Measurements from ENCODE around the gene USP20.
"Not testable (repeated sequence)": the region's sequence is repeated elsewhere in the genome, so short reads cannot be mapped to it uniquely, and the experiment has no call there.

Gene USP20

DNA sequence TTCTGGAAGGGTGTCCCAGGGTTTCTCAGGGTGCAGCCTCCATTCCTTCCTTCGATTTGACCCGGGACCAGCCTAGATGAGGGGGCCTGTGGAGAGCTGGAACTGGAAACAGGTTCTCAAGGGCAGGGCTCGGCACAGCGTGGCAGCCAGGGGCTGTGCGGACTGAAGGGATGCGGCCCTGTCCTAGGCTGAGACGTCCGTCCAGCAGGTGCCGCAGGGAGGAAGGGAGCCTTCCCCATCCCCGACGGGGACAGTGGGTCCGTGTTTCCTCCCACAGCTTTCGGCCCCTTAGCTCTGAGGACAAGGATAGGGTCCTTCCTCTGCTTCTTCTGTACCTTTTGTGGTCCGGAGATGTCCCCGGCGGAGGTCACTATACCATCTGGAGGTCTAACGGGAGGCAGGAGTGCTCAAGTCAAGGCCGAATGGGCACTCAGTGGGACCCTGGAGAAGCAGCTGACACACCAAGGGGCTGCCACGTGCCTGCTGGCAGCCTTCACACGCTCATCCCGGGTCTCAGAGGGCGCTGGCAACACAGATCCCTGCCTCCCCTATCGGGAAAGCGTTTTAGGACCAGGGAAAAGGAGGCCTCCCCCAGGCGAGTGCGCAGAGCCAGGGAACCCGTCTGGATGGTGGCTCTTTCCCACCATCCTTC, 49.9 kb downstream of the USP20 start:
- Mint-ChIP-seq H3K4me1 (ENCODE audit: low read depth) (peaks cover 43% of the 10 kb centered on the region), H3K9me3 (no peaks in the 10 kb centered on the region), H3K36me3 (ENCODE audit: low read depth) (peaks cover 20% of the 10 kb centered on the region), H3K27ac (peak overlapping the region; percentile 97), H3K4me3 (peak overlapping the region; percentile 85), H3K27me3 (ENCODE audit: low read depth) (no peaks in the 10 kb centered on the region)

- no peaks in the 10 kb centered on the region for H3K9me3 Mint-ChIP-seq
- H3K4me1 Mint-ChIP-seq (ENCODE audit: low read depth) = peaks cover 44% of the 10 kb centered on the region
- no peaks in the 10 kb centered on the region for H3K27me3 Mint-ChIP-seq (ENCODE audit: low read depth)
- peak overlapping the region; percentile 85 for H3K4me3 Mint-ChIP-seq
- H3K27ac Mint-ChIP-seq = peak overlapping the region; percentile 97
- peaks cover 21% of the 10 kb centered on the region for H3K36me3 Mint-ChIP-seq (ENCODE audit: low read depth)
These were observed 50.4 kb downstream of the USP20 start for GRCh38 chr9:129885670-129886106.

DNA sequence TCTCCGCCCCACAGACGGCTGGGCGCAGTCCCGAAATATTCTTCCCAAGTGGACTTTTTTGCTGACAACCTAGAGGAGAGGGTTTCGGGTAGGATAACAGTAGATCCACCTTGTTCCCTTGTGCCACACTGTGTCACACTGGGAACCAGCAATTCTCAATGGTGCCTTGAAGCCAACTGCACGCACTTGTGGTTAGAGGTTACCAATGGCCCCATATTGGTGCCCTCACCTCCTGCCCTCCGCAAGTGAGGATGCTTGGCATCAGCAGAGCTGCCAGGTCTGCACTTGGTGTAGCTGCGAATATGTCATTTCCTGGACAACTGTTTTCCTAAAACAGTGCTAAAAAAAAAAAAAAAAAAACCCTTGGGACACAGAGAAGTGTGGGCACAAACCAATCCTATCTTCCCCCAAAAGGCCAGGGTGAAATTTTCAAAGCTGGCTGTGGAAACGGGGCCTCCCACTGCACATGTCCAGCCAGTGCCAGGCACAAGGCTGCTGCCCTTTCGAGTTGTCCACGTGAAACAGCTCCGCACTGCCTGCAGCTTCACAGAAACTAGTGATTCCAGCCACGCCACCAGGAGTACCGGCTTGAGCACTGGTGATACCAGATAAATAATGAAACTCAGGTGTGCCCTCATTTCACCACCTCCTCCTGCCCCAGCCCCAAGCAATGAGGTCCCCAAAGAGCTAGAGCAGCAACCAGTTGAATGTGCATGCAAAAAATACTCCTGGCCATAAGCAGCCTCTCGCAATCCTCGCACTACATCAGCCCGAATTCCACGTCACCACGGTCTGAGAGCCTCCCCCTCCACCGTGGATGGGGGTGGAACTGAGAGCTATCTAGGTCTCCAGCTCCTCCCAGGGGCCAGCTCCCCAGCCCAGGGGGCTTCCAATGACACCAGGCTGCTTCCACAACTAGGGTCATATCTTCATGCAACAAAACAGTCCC, 51.2 kb downstream of the USP20 start:
- peaks cover 23% of the 10 kb centered on the region for H3K36me3 Mint-ChIP-seq (ENCODE audit: low read depth)
- H3K4me1 Mint-ChIP-seq (ENCODE audit: low read depth) = peaks cover 51% of the 10 kb centered on the region
- H3K4me3 Mint-ChIP-seq = peak overlapping the region; percentile 82
- H3K9me3 Mint-ChIP-seq = no peaks in the 10 kb centered on the region
- H3K27ac Mint-ChIP-seq = peak overlapping the region; percentile 97
- no peaks in the 10 kb centered on the region for H3K27me3 Mint-ChIP-seq (ENCODE audit: low read depth)

GRCh38 chr9:129887334-129888292, 52.4 kb downstream of the USP20 start:
- no peaks in the 10 kb centered on the region for H3K9me3 Mint-ChIP-seq
- H3K36me3 Mint-ChIP-seq (ENCODE audit: low read depth) = peaks cover 27% of the 10 kb centered on the region
- H3K4me1 Mint-ChIP-seq (ENCODE audit: low read depth) = peaks cover 60% of the 10 kb centered on the region
- no peaks in the 10 kb centered on the region for H3K27me3 Mint-ChIP-seq (ENCODE audit: low read depth)
- peak overlapping the region; percentile 97 for H3K27ac Mint-ChIP-seq
- H3K4me3 Mint-ChIP-seq = peak overlapping the region; percentile 82

DNA sequence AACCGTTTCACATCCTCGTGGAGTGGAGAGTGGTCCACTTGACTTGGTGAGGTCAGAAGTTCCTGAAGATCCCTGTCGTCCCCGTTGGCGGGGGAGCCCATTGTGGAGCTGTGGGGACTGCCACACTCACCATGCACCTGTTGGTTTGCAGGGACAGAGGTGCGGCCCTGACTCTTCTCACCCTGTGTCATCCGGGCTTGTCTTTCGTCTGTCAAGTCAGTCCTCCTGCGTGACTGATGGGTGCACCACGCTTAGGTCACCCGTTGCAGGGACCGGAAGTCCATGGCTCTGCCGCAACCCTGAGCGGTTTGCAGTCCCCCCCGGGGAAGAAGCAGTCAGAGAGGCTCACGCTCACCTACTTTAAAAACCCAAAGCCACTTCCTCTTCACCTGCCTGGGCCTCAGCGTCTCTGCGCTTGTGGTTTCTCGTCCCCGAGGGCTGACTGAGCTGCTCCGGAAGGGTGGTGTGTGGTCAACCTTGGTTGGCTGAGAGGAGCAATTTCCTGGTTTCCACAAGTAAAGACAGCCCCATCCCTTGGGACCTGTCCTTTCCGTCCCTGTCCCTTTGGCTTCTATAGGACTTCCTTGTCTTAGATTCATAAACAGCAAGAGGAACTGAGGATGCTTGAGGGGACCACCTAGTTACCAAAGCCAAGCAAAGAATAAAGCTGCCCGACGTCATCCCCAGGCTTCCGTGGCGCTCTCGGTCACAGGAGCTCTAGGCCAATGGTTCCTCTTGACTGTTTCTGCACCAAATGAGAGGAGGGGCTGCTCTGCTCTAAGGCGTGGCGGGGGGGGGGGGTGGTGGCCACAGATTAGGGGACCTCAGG, 53.2 kb downstream of the USP20 start:
- H3K4me1 Mint-ChIP-seq (ENCODE audit: low read depth) = peaks cover 64% of the 10 kb centered on the region
- peak overlapping the region; percentile 82 for H3K4me3 Mint-ChIP-seq
- peaks cover 30% of the 10 kb centered on the region for H3K36me3 Mint-ChIP-seq (ENCODE audit: low read depth)
- H3K9me3 Mint-ChIP-seq = no peaks in the 10 kb centered on the region
- peak overlapping the region; percentile 97 for H3K27ac Mint-ChIP-seq
- H3K27me3 Mint-ChIP-seq (ENCODE audit: low read depth) = no peaks in the 10 kb centered on the region

GRCh38 chr9:129889122-129889940, 54.1 kb downstream of the USP20 start:
- no peaks in the 10 kb centered on the region for H3K27me3 Mint-ChIP-seq (ENCODE audit: low read depth)
- peaks cover 63% of the 10 kb centered on the region for H3K4me1 Mint-ChIP-seq (ENCODE audit: low read depth)
- peak overlapping the region; percentile 97 for H3K27ac Mint-ChIP-seq
- peaks cover 36% of the 10 kb centered on the region for H3K36me3 Mint-ChIP-seq (ENCODE audit: low read depth)
- no peaks in the 10 kb centered on the region for H3K9me3 Mint-ChIP-seq
- peak overlapping the region; percentile 81 for H3K4me3 Mint-ChIP-seq

- Mint-ChIP-seq H3K4me3 (peak overlapping the region; percentile 81), H3K4me1 (ENCODE audit: low read depth) (peaks cover 65% of the 10 kb centered on the region), H3K27ac (peak overlapping the region; percentile 97), H3K9me3 (no peaks in the 10 kb centered on the region), H3K36me3 (ENCODE audit: low read depth) (peaks cover 44% of the 10 kb centered on the region), H3K27me3 (ENCODE audit: low read depth) (no peaks in the 10 kb centered on the region)
These were observed 54.9 kb downstream of the USP20 start for GRCh38 chr9:129889941-129890717.

DNA sequence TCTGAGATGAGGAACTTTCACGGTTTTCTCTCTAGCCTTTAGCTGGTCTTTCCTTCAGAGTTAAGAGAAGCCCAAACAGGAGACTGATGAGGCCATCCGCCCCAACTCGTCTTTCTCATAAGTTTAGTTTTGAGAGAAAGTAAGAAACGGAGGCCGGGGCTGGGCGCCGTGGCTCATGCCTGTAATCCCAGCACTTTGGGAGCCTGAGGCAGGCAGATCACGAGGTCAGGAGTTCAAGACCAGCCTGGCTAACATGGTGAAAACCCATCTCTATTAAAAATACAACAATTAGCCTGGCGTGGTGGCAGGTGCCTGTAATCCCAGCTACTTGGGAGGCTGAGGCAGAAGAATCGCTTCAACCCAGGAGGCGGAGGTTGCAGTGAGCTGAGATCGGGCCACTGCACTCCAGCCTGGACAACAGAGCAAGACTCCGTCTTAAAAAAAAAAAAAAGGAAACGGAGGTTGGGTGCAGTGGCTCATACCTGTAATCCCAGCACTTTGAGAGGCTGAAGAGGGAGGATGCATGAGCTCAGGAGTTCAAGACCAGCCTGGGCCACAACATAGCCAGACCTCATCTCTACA, 55.6 kb downstream of the USP20 start:
- not testable (repeated sequence) for H3K9me3 Mint-ChIP-seq; H3K27me3 Mint-ChIP-seq (ENCODE audit: low read depth)
- peak overlapping the region; percentile 97 for H3K27ac Mint-ChIP-seq

GRCh38 chr9:129891569-129891968, 56.3 kb downstream of the USP20 start:
- Mint-ChIP-seq H3K36me3 (ENCODE audit: low read depth) (peaks cover 54% of the 10 kb centered on the region), H3K27ac (peak overlapping the region; percentile 97), H3K4me1 (ENCODE audit: low read depth) (peaks cover 72% of the 10 kb centered on the region)

More for the DNA sequence above, 55.6 kb downstream of the USP20 start:
- peaks cover 69% of the 10 kb centered on the region for H3K4me1 Mint-ChIP-seq (ENCODE audit: low read depth)
- H3K4me3 Mint-ChIP-seq = peak overlapping the region; percentile 81
- H3K36me3 Mint-ChIP-seq (ENCODE audit: low read depth) = peaks cover 47% of the 10 kb centered on the region

GRCh38 chr9:129894120-129894823, 59.0 kb downstream of the USP20 start:
- Mint-ChIP-seq H3K4me1 (ENCODE audit: low read depth) (peaks cover 57% of the 10 kb centered on the region), H3K9me3 (no peaks in the 10 kb centered on the region), H3K27ac (peak overlapping the region; percentile 88), H3K36me3 (ENCODE audit: low read depth) (peaks cover 67% of the 10 kb centered on the region), H3K27me3 (ENCODE audit: low read depth) (no peaks in the 10 kb centered on the region), H3K4me3 (peak overlapping the region; percentile 60)

More at GRCh38 chr9:129891569-129891968, 56.3 kb downstream of the USP20 start:
- no peaks in the 10 kb centered on the region for H3K9me3 Mint-ChIP-seq
- H3K27me3 Mint-ChIP-seq (ENCODE audit: low read depth) = no peaks in the 10 kb centered on the region
- H3K4me3 Mint-ChIP-seq = peak overlapping the region; percentile 81

DNA sequence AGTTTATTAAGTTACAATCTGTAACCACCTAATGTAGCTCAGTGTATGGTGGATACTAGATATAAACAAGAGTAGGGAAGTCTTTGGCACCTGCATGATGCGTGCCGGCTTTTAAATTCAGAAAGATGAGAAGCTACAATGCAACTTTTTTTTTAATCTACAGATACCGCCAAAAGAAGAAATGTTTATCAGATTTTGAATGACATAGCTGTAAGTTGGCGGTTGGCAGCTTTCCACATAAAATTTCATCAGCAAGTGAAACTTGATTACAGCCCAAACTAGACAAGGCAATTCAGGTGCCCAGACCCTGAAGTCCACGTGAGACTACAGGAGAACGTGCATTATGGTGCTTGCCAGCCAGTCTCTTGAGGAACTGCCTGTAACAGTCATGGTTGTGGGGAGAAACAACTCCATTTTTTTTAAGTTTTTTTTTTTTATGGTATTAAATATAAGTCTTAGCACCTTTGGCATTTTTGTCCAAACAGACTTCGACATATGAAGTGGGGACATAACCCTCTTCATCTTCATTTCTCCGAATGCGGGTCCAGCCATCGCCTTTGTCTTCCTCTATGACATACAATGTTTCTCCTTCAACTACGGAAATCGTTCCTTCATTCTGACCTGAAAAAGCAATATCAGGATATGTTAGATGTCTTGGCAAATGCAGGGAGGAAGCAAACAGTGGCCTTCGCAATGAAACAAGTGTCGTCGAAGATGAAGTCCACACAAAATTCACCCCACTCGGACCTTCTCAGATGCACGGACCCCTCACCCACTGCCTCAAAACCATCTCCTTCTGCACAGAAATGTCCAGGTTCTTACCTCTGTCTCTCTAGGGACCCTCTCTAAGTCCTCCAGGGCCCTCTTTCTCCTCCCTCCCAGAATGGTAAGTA, 60.4 kb downstream of the USP20 start:
- no peaks in the 10 kb centered on the region for H3K27me3 Mint-ChIP-seq (ENCODE audit: low read depth)
- no peaks in the 10 kb centered on the region for H3K9me3 Mint-ChIP-seq
- peak overlapping the region; percentile 52 for H3K4me3 Mint-ChIP-seq
- peak overlapping the region; percentile 88 for H3K27ac Mint-ChIP-seq
- peaks cover 69% of the 10 kb centered on the region for H3K36me3 Mint-ChIP-seq (ENCODE audit: low read depth)
- peaks cover 50% of the 10 kb centered on the region for H3K4me1 Mint-ChIP-seq (ENCODE audit: low read depth)

All from T-helper 1 cell treated with Interleukin-12 subunit alpha and Interleukin-12 subunit beta and Interleukin-4 antibody, amounts not matched to agents 30 μg/mL and 1 μg/mL, for 36 hours (primary cell).